Thyroid gland (tissue), 4 donors: ENCODE data around the gene CIROP. TPM values are rescaled to one million over a fixed set of nuclear protein-coding genes. Genes with fewer than 3 reads are reported as not detected.

Source experiments
- DNase-seq, 2 donors: peaks; one replicate each; pipeline ENCODE4 v3.0.0-alpha.2; 2019
- H3K27ac ChIP-seq, 3 donors: fragments of 200-600 bp; sonication (generic); 1 replicate in 2 of 3; 2 replicates in 1 of 3; pipeline ENCODE4 v1.5.1; 2016 to 2019; ENCODE audit warnings: mild to moderate bottlenecking in 1 of 3, moderate library complexity in 1 of 3
- H3K27me3 ChIP-seq: fragments of 200-600 bp; sonication (generic); one replicate; pipeline ENCODE4 v1.5.1; 2019
- H3K36me3 ChIP-seq, 2 donors: fragments of 200-600 bp; sonication (generic); one replicate each; pipeline ENCODE4 v1.5.1; 2016 to 2019
- H3K4me1 ChIP-seq, 2 donors: fragments of 200-600 bp; sonication (generic); one replicate each; pipeline ENCODE4 v1.5.1; 2017 to 2019
- H3K4me3 ChIP-seq, 3 donors: fragments of 200-600 bp; sonication (generic); replicated peaks in 1 of 3; 1 replicate in 2 of 3; 2 replicates in 1 of 3; pipeline ENCODE4 v1.5.1; 2016; ENCODE audit warnings: mild to moderate bottlenecking in 1 of 3
- H3K9me3 ChIP-seq: fragments of 200-600 bp; sonication (generic); one replicate; pipeline ENCODE4 v1.5.1; 2017
- POLR2A ChIP-seq, 2 donors: fragments of 450-650 bp; IDR thresholded peaks; one replicate each; pipeline ENCODE4 v1.6.1; 2017; ENCODE audit warnings: antibody characterized with exemption in 2 of 2, mild to moderate bottlenecking in 2 of 2, moderate library complexity in 1 of 2
- WGBS, 2 donors: methylation state at CpG; one replicate each; pipeline ENCODE4 v1.1.5; 2017; 5-methylcytosine and 5-hydroxymethylcytosine counted together
- intact Hi-C: fragments of 100-400 bp; cut with DNase I; formaldehyde crosslinking; loops from one replicate; pipeline ENCODE4 v1.15.1; 2023
- total RNA-seq, 4 donors: library from RNA; depleted of rRNA; stranded (reverse); fragments of >200 nt; gene quantifications; one replicate each; pipeline ENCODE4 v1.2.3, GENCODE V29; 2016
- TF ChIP-seq, protein P1 (sequence below), 6 experiments: fragments of 200-600 bp in 3 of 6; fragments of 450-650 bp in 3 of 6; sonication (generic) in 3 of 6; IDR thresholded peaks; one replicate each; pipeline ENCODE4 v1.5.1; 2016 to 2019; ENCODE audit warnings: antibody characterized with exemption in 6 of 6, mild to moderate bottlenecking in 2 of 6, inconsistent platforms in 1 of 6, moderate library complexity in 1 of 6

Gene CIROP
- total RNA-seq, 4 donors from 2014 or later, result 0.11 TPM; not detected in 3

DNA sequence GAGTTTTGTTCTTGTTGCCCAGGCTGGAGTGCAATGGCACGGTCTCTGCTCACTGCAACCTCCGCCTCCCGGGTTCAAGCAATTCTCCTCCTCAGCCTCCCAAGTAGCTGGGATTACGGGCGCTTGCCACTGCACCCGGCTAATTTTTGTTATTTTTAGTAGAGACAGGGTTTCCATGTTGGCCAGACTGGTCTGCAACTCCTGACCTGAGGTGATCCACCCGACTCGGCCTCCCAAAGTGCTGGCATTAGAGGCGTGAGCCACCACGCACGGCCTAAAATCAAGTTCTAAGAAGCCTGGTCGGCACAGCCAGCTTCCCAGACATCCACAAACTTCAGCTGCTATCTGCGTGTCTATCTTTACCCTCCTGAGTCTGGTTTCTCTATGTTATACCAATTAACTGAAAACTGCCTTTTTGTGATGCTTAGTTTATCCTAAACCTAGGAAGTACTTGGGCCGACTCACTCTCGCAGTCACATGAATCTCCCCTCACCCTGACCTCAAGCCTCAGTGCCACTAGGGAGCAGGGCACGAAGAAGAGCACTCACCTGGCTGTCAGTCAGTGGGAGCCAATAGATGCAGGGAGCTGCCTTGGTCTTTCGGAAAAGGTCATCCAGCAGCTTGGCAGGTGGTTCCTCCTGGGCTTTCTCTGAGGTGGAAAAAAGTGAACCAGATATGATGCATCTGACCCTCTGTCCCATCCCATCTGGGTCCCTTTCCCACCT is 44.1 kb downstream of the CIROP start:
- Histone ChIP-seq H3K4me1 (peaks cover 4 to 21% of the 10 kb centered on the region in 2 donors), H3K36me3 (peaks cover 60 to 61% of the 10 kb centered on the region in 2 donors), H3K4me3 (no peak overlapping the region), H3K27ac (peak overlapping the region in 1 of 3 donors; percentile 15), H3K9me3 (no peaks in the 10 kb centered on the region), H3K27me3 (no peaks in the 10 kb centered on the region)
- intact Hi-C loops, result no loop called here
- 95 to 97% methylated on average over 17 of the region's 17 CpGs for WGBS, 2 donors
- TF ChIP-seq, protein P1, sequence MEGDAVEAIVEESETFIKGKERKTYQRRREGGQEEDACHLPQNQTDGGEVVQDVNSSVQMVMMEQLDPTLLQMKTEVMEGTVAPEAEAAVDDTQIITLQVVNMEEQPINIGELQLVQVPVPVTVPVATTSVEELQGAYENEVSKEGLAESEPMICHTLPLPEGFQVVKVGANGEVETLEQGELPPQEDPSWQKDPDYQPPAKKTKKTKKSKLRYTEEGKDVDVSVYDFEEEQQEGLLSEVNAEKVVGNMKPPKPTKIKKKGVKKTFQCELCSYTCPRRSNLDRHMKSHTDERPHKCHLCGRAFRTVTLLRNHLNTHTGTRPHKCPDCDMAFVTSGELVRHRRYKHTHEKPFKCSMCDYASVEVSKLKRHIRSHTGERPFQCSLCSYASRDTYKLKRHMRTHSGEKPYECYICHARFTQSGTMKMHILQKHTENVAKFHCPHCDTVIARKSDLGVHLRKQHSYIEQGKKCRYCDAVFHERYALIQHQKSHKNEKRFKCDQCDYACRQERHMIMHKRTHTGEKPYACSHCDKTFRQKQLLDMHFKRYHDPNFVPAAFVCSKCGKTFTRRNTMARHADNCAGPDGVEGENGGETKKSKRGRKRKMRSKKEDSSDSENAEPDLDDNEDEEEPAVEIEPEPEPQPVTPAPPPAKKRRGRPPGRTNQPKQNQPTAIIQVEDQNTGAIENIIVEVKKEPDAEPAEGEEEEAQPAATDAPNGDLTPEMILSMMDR (IDR thresholded peaks at IDR 0.05), result no peak
- TF ChIP-seq POLR2A (IDR thresholded peaks at IDR 0.05), result no peak
- no peak for DNase-seq

DNA sequence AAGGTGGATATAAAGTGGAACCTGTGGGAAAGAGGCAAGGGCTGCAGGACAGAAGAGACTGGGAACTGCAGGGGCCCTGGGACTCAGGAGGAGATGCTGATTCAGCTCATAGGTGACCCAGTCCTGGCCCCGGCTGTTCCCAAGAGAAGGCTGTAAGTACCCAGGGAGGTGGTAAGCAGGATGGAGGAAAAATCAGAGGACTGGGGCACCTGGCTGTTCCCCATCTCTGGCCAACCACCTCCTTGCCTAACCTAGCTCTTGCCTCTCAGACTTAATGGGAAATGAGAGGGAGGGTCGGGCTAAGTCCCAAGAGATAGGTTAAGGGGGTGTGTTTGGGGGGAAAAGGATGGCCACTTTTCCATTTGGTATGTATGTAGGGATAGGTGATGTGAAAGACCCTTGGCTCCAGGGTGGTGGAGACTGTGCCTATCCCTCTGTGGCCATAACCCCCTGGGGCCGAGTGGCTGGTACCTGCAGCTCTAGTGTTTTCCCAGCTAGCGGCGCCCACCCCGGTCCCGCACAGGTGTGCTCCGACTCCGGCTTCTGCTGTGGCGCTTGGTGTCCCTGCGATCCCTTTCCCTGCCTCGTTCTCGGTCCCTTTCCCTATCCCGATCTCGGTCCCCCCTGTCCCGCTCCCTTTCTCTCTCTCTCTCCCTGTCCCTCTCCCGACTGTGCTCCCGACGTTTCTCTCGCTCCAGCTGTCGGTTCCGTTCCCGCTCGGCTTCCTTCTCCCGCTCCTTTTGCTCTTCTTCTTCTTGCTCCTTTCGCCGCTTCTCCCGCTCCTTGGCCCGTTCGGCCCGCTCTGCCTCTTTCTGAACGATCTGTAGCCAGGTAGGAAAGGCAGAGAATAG is 45.9 kb downstream of the CIROP start:
- no peaks in the 10 kb centered on the region for H3K9me3 ChIP-seq
- 92 to 96% methylated on average over 32 of the region's 32 CpGs for WGBS, 2 donors
- H3K27me3 ChIP-seq, result no peaks in the 10 kb centered on the region
- intact Hi-C loops, result no loop called here
- H3K36me3 ChIP-seq, result peaks cover 46 to 47% of the 10 kb centered on the region in 2 donors
- no peak overlapping the region for H3K27ac ChIP-seq
- H3K4me1 ChIP-seq, result peaks cover 4 to 21% of the 10 kb centered on the region in 2 donors
- no peak for DNase-seq
- TF ChIP-seq, protein P1 (IDR thresholded peaks at IDR 0.05), result no peak
- peak in 1 of 2 donors; percentile 24 for TF ChIP-seq POLR2A (IDR thresholded peaks at IDR 0.05)
- H3K4me3 ChIP-seq, result no peak overlapping the region

DNA sequence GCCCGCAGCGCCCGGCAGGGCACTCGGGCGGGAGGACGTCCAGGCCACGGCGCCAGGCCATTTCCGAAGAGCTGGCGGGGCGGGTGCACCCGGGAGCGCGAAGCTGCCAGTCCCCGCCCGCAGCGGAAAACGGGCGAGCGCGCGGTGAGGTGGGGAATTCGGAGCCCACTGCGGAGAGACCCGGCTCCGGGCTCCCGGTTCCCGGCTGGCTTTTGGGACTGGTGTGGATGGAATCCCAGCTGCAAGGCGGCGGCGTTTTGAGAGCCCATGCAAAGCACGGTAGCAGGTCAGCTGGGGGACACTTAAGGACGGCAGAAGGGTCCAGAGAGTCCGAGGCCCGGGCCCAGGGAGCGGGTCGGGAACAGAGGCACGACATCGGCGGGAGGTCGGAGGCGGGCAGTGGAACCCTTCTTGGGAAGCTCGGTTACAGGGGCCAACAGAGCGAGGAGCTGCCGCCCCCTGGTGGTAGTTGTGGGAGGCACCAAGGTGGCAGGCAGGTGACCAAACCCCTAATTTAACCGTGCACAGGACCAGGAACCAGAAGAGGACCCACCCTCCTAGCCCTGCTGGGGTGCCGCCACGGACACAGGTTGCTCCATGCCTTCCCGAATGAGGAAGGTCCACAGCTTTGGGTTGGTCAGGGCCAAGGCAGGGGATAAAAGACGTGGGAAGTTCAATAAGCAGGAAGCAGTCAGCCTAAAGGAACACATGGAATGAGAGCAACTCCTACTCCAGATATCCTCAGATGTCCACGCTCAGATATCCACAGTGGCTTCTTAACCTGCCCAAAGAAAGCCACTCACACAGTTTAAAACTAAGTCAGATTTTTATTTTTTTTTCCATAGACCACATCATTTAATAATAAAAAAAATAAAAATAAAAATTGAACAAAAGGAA is 46.8 kb downstream of the CIROP start:
- peak; percentile 88 to 91 for DNase-seq
- 3 to 4% methylated on average over 15 to 17 of the region's 51 CpGs for WGBS, 2 donors
- Histone ChIP-seq H3K27ac (peak overlapping the region in 1 of 3 donors; percentile 74), H3K27me3 (no peaks in the 10 kb centered on the region), H3K36me3 (peaks cover 37 to 38% of the 10 kb centered on the region in 2 donors), H3K9me3 (no peaks in the 10 kb centered on the region), H3K4me1 (peaks cover 4 to 21% of the 10 kb centered on the region in 2 donors), H3K4me3 (peak overlapping the region in 2 of 3 donors; percentile 14 to 69)
- TF ChIP-seq, protein P1 (IDR thresholded peaks at IDR 0.05), result peak; percentile 86 to 96 (median 92)
- no peak for TF ChIP-seq POLR2A (IDR thresholded peaks at IDR 0.05)
- intact Hi-C loops, result loop anchor here (2.0 kb wide), 1 partner anchor 71 kb away; no protein-coding TSS in a partner anchor

DNA sequence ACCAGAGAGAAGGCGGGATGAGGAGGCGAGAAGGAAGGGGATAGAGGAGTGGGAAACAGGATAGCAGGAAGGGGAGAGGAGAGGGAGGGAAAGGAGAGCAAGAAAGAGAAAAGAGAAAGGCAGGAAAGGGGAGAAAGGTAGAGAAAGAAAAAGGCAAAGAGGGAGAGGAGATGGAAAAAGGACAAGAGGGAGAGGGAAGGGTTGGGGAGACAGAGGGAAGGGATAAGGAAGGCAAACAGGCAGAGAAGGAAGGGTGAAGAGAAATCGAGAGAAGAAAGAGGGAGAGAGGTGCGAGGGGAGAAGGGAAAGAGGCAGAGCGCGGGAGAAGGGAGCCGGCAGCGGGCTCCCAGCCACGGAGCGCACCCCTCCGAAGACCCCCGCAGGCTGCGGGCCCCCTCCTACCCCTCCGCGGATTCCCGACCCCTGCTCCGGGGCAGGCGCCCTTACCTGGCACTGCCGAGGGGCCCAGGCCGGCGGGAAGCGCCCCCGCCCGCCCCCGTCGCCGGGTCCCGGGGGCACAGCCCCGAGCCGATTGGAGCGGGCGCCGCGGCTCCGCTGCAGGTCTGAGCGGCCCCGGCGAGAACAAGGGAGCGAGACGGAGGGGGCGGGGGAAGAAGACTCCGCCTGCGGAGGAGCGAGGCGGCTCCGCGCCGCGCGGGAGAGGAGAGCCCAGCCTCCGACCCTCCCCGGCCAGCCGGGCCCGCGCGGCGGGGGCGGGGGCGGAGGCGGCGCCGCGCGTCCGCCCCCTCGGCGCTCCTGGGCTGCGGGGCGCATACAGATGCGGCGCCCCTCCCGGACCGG is 47.6 kb downstream of the CIROP start, which contains the start of gene CDH24:
CDH24 (minus strand) TSS at position 565 of the 801 bp plus-strand sequence. CDS start 1,787 bp downstream, outside the sequence.
- intact Hi-C loops, result loop anchor here (2.0 kb wide), 1 partner anchor 70 kb away; no protein-coding TSS in a partner anchor
- Histone ChIP-seq H3K4me3 (peak within 1 kb of the TSS in 2 of 3 donors; percentile 53 to 69), H3K27me3 (no peaks in the 10 kb centered on the region), H3K27ac (peak within 1 kb of the TSS in 2 of 3 donors; percentile 11 to 74), H3K9me3 (no peaks in the 10 kb centered on the region), H3K36me3 (peaks cover 29% of the 10 kb centered on the region in 2 donors), H3K4me1 (peaks cover 1 to 17% of the 10 kb centered on the region in 2 donors)
- 9 to 10% methylated on average over 18 to 22 of the region's 73 CpGs for WGBS, 2 donors
- peak; percentile 79 to 82 for DNase-seq
- TF ChIP-seq, protein P1 (IDR thresholded peaks at IDR 0.05), result no peak
- peak in 1 of 2 donors; percentile 68 for TF ChIP-seq POLR2A (IDR thresholded peaks at IDR 0.05)
